ENCODE results near the gene CMPK1.
"Not testable (repeated sequence)": the region's sequence is repeated elsewhere in the genome, so short reads cannot be mapped to it uniquely, and the experiment has no call there.

CMPK1 gene, protein sequence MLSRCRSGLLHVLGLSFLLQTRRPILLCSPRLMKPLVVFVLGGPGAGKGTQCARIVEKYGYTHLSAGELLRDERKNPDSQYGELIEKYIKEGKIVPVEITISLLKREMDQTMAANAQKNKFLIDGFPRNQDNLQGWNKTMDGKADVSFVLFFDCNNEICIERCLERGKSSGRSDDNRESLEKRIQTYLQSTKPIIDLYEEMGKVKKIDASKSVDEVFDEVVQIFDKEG

DNA sequence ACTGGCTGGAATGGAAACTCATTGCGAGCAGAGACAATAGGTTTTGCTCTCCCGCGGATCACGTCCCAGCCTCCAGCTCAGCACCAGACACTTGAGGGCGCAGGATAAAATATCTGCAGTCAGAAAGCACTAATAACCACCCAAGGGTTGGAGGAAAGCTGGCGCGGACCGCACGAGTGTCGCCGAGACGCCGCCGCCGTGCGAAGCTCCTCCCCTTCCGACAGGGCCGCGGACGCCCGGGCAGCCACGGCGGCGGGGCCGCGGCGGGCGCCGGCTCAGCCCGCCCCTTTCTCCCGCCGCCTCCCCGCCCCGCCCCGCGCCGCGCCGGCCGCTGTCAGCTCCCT, at the start of gene CMPK1:
CMPK1 (plus strand) TSS at position 213 of the 344 bp plus-strand sequence. CDS start 156 bp downstream, outside the sequence.
- peak; percentile 88 to 94 (median 93) for DNase-seq

DNA sequence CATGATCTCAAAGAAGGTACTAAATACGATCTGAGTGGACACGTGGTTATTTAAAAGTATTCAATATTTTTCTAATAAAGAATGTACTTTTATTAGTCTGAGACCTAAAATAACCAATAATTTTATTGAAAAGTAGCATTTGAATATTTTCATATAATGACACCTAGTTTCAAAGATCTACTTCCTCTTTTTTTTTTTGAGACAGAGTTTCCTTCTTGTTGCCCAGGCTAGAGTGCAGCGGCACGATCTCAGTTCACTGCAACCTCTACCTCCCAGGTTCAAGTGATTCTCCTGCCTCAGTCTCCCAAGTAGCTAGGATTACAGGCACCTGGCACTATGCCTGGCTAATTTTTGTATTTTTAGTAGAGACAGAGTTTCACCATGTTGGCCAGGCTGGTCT, 45.5 kb upstream of the CMPK1 start:
- not testable (repeated sequence) for DNase-seq

DNA sequence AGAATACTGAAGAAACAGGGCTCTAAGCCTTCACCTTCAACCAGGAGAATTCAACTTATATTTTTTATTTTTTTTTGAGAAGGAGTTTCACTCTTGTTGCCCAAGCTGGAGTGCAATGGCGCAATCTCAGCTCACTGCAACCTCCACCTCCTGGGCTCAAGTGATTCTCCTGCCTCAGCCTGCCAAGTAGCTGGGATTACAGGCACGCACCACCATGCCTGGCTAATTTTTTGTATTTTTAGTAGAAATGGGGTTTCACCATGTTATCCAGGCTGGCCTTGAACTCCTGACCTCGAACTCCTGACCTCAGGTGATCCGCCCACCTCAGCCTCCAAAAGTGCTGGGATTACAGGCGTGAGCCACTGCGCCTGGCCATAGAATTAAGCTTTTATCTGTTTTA, 38.7 kb upstream of the CMPK1 start:
- DNase-seq = not testable (repeated sequence)

DNA sequence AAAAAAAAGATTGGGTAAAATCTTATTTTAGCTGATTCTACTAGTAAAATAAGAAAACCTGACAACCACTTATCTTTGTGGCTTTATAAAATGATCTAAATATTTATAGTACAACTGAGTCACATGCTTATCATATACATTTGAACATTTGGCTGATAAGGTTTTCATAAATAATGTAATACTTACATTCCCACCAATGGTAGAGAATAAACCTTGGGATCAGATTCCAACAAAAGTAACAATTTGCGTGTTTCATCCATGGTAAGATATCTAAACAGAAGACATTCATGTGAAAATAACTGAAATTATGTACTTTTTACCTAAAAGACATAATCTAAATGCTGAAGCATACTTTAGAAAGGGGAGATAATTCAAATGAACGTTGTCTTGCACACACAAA, 38.0 kb upstream of the CMPK1 start:
- no peak for DNase-seq

DNA sequence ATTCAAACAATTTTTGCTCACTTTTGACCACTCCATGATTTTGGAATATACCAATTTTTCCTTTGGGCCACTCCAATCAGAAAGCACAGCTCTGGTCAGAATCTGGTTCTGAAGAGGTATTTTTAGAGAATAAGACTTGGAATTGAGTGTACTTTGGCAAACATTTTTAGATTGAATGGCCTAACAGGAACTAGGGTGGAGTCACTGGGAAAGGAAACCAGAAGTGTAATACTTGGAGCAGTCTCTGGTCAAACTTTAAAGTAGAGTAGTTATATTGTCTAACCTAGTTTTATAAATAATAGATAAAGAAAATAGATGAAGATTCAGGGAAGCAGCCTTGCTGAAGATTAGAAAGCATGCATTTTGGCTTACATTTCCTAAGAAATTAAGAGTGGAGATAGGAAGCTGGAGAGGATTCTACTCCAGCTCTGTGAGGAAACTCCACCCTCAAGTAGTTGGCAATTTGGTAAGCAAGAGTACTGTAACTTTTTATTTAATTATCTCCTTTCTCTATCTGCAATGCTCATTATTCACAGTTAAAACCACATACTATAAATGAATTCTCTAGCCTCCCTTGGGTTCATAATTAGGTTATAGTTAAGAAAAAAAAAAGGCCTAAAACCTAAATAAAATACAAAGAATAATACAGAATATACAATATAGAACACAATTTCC, 35.4 kb upstream of the CMPK1 start:
- no peak for DNase-seq

DNA sequence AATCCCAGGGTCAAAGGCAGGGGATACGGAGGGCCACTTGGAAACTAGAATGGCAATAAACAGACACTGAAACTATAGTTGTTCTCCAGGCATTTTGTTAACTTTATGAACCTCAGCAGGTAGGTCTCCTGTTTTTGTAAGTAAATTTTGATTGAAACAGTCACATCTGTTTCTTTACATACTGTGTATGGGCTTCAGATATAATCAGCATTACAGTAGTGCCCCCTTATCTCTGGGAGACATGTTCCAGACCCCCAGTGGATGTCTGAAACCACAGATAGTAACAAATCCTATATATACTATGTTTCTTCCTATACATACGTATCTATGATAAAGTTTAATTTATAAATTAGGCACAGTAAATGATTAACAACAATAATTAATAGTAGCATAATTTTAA, 31.1 kb upstream of the CMPK1 start:
- DNase-seq = no peak

DNA sequence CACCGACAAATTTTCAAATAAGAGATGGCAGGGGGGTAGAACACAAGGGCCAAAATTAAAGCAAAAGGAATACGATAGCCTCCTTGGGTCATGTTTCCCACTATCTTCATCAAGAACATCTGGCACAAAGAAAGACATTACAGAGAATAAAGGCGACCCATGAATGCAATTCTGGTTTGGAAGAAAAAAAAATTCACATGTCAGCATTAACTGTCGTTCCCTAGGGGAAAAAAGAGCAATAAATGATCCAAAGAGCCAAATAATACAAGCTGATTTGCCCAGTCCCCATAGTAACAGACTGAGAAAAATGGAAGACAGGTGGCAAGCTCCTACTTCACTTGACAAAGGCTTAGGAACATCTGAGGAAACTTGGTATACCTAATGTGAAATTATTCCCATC, 24.2 kb upstream of the CMPK1 start:
- no peak for DNase-seq

DNA sequence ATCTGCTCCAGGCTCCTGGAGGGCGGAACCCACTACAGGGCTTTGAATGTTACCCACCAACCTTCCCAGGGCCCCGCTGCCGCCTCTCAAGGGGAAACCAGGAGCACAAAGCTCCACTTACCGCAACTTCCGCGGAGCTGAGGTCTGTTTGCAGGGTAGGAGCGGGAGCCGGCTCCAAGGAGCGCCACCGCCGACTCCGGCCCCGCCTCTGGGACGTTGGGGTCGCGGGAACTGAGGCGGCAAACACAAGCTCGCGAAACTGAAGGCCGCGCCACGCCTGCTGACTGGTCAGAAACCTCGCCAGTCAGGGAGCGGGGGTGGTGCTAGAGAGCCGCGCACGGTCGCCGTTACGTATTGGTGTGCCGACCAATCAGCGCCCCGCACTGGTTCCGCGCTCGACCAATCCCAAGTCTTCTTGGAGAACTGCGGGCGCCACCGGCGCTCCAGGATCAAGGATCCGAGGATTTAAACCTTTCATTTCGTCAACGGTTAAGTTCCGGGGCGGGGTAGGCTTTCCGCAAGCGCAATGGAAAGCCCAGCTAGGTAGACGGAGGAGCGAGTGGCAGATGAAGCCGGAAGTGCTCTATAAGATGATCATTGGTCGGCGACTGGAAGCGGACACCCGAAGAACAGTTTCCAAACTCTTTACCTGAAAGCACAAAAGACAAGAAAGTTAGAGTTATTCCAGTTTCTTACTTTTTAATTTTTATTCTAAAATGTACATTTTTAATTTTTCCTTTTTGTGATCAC, 19.5 kb upstream of the CMPK1 start, which contains the start of gene STIL:
STIL (minus strand) TSS at position 233 of the 750 bp plus-strand sequence. CDS start 3,828 bp downstream, outside the sequence.
- DNase-seq = peak; percentile 98 to 100 (median 99)

DNA sequence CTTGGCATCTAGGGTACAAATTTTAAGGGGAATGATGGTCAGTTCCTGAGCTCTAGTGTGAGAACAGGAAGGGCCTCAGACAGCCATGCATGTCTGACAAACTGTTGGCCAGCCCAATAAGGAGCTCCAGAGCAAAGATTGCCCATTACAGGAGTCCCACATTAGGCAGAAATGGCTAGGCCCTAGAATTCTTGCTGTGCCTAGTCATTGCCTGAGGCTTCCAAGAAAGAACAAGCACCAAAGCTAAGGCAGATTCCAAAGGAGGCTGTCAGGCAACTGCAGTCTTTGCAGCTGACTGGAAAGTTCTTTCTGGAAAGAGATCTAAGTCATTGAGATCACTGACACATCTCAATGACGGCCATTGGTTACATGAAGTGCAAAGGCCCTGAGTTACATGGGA, 15.7 kb upstream of the CMPK1 start:
- DNase-seq = no peak

DNA sequence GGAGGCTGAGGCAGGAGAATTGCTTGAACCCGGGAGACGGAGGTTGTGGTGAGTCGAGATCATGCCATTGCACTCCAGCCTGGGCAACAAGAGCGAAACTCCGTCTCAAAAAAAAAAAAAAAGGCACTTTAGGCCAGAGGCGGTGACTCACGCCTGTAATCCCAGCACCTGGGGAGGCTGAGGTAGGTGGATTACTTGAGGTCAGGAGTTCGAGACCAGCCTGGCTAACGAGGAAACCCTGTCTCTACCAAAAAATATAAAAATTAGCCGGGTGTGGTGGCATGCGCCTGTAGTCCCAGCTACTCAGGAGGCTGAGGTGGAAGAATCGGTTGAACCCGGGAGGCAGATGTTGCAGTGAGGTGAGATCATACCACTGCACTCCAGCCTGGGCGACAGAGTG, 13.6 kb upstream of the CMPK1 start:
- DNase-seq = not testable (repeated sequence)

DNA sequence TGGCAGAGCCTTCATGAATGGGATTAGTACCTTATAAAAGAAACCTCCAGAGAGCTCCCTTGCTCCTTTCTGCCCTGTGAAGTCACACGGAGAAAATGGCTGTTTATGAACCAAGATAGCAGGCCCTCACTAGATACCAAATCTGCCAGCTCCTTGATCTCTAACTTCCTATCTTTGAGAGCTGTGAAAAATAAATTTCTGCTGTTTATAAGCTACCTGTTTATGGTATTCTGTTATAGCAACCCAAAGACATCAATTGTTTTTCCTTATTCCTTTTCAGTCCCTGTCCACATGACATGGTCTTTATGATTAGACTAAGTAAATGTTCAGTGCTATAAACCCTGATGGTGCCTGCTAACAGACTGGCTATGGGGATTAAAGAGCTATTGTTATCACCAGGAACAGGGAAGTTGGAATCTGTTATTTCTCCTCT, 10.0 kb upstream of the CMPK1 start:
- no peak for DNase-seq

DNA sequence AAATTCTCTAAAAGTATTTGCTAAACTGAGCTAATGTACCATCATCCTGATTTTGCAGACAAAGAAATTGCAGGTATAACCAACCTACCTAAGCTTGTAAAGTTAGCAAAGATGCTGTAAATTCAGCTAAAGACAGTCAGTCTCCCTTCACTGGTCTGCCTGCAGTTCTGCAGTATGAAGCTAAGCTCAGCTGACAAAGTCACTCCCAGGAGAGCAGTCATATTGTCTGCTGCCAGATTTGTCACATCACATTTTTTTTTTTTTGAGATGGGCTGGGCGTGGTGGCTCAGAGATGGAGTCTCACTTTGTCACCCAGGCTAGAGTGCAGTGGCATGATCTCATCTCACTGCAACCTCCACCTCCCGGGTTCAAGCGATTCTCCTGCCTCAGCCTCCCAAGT, 8.9 kb upstream of the CMPK1 start:
- no peak for DNase-seq

DNA sequence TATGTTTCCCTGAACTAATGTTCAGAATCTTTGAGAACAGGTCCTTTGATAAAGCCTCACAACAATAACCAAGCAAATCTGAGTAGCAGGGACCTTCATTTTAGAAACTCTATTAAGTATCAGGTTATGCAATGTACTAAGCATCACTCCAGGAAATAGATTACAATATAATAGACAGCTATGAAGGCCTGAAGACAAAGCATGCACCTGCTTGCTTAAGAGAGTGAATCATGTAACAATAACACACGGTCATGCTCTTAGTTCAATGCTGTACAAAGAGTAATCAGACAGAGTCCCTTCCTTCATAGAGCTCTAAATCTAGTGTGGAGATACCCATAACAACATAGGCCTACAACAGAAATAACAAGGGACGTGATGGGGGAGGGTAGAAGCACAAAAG, 8.1 kb upstream of the CMPK1 start:
- peak in 1 of 3 experiments; percentile 67 for DNase-seq

DNA sequence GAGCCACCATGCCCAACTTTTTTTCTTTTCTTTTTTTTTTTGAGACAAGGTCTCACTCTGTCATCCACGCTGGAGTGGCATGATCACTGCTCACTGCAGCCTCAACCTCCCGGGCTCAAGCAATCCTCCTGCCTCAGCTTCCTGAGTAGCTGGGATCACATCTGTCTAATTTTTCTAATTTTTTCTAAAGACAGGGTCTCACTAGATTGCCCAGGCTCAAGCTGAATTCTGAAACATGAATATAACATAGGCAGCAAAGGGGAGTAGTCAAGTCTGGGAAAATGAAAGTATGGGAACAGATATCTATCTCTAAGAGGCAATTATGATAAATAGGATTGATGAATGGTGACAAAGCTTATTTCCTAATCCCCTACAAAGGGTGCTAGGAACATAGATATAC, 7.3 kb upstream of the CMPK1 start:
- DNase-seq = no peak

DNA sequence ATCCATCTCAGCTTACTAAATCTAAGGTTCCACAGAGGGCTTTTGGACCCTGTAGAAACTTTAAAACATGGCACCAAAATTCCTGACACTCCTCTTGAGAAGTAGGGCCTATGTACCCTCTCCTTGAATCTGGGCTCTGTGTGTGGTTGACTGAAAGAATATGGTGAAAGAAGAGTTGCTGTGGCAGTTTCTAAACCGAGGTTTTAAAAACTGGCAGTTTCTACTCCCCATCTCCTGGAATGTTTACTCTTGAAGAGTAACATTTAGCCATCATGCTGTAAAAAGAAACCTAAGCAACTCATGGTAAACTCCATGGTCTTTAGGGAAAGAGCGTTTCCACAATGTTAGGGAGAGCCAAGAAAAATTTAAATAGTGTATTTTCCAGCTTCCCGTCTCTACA, 4.6 kb upstream of the CMPK1 start:
- no peak for DNase-seq

DNA sequence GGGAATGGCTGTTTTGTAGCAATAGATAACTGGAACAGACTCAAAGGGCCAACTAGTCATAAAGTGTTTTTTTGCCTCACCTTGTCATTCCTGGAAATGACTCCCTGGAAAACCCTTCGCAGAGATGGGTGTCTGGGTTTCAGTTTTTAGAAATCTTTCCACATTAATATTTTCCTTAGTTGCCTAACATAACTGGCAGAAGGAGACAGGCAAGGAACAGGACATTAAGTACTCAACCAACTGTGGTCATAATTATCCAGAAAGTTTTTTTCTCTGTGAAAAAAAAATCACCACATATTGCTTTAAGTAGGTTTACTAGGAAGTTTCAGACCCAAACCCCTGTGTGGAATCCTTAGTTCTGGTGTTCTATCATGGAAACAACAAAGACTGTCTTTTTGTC, 3.4 kb upstream of the CMPK1 start:
- no peak for DNase-seq

DNA sequence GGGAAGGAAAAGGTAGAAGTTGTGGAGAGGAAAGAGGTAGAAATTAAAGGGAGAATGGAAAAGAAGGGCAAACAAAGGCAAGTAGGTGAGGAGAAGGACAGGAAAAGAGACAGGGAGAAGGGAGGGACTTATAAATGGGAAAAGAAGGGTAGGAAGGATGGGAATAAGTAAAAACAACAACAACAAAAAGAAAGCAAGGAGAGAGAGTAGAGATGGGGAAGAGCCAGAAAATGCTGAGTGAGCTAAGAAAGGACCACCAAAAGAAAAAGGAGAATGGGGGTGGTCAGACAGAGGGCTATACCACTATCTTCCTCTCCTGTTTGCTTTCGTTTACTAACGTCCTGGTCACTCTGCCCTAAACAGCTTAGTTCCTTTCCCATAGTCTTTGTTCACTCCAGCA, 1.7 kb upstream of the CMPK1 start:
- DNase-seq = no peak

DNA sequence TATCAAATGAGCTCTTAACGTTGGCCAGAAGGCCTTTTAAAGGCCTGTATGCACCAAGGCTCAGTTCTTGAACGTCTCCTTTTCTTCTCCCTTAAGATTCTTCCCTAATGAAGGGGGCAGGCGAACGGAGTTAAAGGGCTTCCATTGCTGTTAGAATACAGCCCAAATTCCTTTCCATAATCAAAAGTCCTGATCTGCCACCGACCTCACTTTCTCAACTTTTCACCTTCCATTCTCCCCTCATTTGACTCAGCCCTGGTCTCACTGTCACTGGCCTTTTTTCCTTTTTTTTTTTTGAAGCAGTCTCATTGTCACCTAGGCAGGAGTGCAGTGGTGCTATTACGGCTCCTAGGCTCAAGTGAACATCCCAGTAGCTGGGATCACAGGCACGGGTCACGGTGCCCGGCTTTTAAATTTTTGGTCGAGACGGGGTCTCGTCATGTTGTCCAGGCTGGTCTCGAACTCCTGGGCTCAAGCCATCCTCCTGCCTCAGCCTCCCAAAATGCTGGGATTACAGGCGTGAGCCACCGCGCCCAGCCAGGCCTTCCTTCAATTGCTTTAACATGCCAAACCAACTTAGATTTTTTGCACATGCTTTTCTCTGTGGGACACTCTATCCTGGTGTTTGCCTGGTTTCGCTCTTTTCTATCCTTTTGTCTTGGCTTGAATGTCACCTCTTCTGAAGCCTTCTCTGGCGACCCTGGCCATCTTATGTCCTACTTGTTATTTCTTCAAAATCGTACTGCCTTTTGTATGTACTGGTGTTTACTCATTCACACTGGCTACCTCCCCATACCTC, 612 bp upstream of the CMPK1 start:
- peak in 1 of 3 experiments; percentile 55 for DNase-seq

DNA sequence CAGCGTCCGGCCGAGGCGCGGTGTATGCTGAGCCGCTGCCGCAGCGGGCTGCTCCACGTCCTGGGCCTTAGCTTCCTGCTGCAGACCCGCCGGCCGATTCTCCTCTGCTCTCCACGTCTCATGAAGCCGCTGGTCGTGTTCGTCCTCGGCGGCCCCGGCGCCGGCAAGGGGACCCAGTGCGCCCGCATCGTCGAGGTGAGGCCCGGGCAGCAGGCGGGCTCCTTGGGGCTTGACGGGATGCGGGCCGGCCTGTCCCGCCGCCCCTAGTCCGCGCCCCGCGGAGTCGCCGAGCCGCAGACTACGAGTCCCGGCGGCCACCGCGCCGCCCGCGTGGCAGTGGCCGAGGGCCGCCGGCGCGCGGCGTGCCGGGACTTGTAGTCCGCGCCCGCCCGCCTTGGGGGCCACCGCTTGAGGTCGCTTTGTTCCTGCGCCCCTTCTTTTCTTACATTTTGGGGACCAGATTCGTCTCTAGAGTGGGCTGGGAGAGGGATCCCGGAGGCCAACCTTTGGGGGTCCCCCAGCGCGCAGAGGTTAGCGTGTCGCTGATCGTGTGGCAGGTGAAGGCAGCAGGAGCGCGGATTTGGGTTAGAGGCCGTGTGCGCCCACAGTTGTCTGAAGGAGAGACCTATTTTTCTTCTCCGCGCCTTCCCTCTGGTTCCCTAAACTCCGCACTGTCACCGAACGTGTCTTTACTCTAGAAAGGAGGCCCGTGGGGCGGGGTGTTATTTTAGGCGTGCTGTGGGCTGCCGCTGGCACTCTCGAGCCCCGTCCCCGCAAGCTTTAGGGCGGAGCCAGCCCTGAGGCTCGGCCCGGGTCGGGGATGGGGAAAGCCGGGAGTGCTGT, 553 bp downstream of the CMPK1 start:
- DNase-seq = peak; percentile 84 to 93 (median 88)

DNA sequence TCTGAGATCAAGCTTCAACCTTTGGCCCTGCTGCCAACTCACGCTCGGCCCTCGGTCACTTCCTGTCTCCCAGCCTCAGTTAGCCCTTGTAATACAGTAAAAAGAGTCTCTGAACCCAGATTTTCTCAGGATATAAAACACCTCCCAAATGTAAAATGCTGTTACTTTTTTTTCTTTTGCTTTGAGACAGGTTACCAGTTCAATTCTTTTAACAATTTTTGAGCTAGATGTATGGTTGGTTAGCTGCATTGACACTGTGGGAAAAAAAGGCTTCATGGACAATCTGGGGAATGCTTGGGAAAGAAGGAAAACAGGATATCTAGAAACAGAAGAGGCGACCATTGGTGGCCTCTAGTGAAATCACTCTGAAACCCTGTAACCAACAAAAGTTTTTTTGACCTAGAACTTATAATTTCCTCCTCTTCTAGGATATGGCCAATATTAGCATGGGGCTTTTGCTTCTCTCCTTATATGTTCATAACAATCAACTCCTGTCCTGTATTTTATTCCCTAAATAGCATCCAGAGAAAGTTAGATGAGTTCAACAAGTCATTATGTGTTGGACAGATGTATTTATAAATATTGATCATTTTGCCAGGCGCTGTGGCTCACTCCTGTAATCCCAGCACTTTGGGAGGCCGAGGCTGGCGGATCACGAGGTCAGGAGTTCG, 1.3 kb downstream of the CMPK1 start:
- DNase-seq = no peak

DNA sequence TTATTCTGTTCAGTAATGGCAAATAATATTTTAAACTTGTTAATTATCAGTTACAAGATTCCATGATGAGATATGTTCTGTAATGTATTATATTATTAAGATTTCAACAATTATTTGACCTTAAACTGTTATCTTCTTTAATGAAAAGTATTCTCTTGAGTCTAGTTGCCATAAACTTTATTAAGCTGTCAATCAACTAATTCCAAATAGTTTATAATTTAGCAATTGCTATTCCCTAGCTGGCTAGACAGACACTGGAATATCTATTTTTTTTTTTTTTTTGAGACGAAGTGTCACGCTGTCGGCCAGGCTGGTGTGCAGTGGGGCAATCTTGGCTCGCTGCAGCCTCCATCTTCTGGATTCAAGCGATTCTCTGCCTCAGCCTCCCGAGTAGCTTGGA, 3.8 kb downstream of the CMPK1 start:
- no peak for DNase-seq
